ENCODE data around the gene SPRYD3.
"Not testable (repeated sequence)": the region's sequence is repeated elsewhere in the genome, so short reads cannot be mapped to it uniquely, and the experiment has no call there.

DNA sequence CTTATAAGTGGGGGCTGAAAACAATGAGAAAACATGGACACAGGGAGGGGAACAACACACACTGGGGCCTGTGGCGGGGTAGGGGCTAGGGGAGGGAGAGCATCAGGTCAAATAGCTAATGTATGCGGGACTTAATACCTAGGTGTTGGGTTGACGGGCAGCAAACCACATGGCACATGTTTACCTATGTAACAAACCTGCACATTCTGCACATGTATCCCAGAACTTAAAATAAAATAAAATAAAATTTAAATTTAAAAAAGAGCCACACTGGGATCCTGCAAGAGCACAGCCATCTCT lies 16.4 kb upstream of the SPRYD3 start:
- TF ChIP-seq, protein P1, sequence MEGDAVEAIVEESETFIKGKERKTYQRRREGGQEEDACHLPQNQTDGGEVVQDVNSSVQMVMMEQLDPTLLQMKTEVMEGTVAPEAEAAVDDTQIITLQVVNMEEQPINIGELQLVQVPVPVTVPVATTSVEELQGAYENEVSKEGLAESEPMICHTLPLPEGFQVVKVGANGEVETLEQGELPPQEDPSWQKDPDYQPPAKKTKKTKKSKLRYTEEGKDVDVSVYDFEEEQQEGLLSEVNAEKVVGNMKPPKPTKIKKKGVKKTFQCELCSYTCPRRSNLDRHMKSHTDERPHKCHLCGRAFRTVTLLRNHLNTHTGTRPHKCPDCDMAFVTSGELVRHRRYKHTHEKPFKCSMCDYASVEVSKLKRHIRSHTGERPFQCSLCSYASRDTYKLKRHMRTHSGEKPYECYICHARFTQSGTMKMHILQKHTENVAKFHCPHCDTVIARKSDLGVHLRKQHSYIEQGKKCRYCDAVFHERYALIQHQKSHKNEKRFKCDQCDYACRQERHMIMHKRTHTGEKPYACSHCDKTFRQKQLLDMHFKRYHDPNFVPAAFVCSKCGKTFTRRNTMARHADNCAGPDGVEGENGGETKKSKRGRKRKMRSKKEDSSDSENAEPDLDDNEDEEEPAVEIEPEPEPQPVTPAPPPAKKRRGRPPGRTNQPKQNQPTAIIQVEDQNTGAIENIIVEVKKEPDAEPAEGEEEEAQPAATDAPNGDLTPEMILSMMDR (IDR thresholded peaks at IDR 0.05; ENCODE audit: low read length), result not testable (repeated sequence)
- not testable (repeated sequence) for TF ChIP-seq EZH2 (IDR thresholded peaks at IDR 0.05; ENCODE audit: borderline replicate concordance, low read length)
